ENCODE results near the gene SAP30L.
A peak's percentile ranks its signal among the peaks of the same experiment; 100 is the strongest.

SAP30L gene

DNA sequence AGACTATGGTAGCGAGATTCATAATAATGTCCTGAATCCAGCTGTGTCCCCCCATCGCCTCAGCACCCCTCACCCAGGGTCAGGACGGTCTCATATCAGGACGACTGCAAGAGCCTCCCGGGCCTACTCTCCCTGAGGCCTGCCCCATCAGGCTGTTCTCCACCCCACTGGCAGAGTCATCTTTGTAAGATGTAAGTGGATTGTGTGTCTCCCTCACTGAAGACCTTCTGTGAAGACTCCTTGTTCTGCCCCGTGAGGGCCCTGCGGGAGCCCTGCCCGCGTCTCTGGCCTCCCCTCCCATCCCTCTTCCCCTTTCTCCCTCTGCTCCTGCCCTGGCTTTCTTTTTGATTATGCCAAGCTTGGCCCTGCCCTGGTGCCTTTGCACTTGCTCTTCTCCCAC is 43.9 kb upstream of the SAP30L start:
- H3K4me3 ChIP-seq (ENCODE audit: low read length), result no peak overlapping the region
- no peaks in the 10 kb centered on the region for H3K79me1 ChIP-seq (ENCODE audit: low read length)
- H2AK5ac ChIP-seq (ENCODE audit: low read length), result no peak overlapping the region
- DNase-seq, result no peak
- WGBS (ENCODE audit: extremely low coverage, insufficient coverage, low lambda C conversion rate), result no CpG with 5 or more reads among the region's 9 CpGs
- no peak overlapping the region for H3K9ac ChIP-seq (ENCODE audit: low read length)
- H3K23ac ChIP-seq (ENCODE audit: low read length), result no peak overlapping the region
- H4K5ac ChIP-seq (ENCODE audit: low read length), result no peak overlapping the region
- H3K27ac ChIP-seq (ENCODE audit: low read depth, low read length), result no peak overlapping the region
- H3K4me1 ChIP-seq (ENCODE audit: control insufficient read depth, low read depth, low read length), result no peaks in the 10 kb centered on the region
- no peak overlapping the region for H4K8ac ChIP-seq (ENCODE audit: low read depth, low read length)
- no peak overlapping the region for H2BK5ac ChIP-seq (ENCODE audit: low read length)
- H3K18ac ChIP-seq (ENCODE audit: low read length), result no peak overlapping the region
- H3K79me2 ChIP-seq (ENCODE audit: control insufficient read depth, insufficient read depth, low read length), result no peaks in the 10 kb centered on the region
- H3K36me3 ChIP-seq (ENCODE audit: control insufficient read depth, insufficient read depth, low read length), result no peaks in the 10 kb centered on the region
- no peak overlapping the region for H3K4ac ChIP-seq (ENCODE audit: low read depth, low read length)
- H2BK15ac ChIP-seq (replicated peaks; ENCODE audit: low read depth), result no peak overlapping the region
- no peak overlapping the region for H3K56ac ChIP-seq (ENCODE audit: low read length)
- no peak overlapping the region for H3K4me2 ChIP-seq (ENCODE audit: low read length)
- no peaks in the 10 kb centered on the region for H3K27me3 ChIP-seq (ENCODE audit: insufficient read depth, low read length, poor library complexity)
- H2BK120ac ChIP-seq (ENCODE audit: low read depth, low read length), result no peak overlapping the region

DNA sequence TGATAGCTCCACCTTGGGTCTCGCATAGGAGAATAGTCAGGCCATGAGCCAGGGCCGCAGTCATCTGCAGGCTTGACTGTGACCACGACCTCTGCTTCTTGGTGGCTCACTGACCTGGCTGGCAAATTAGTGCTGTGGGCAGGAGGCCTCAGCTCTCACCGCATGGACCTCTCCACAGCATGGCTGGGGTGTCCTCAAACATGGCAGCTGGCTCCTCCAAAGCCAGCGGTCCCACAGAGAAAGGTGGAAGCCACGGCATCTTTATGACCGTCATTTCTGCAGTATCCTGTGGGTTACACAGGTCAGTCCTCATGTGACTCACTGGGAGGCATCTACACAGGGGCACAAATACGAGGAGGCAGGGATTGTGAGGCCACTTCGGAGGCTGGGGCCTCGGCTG is 43.2 kb upstream of the SAP30L start:
- Histone ChIP-seq H3K27ac (ENCODE audit: low read depth, low read length) (no peak overlapping the region), H2BK15ac (replicated peaks; ENCODE audit: low read depth) (no peak overlapping the region), H3K9ac (ENCODE audit: low read length) (no peak overlapping the region), H2AK5ac (ENCODE audit: low read length) (no peak overlapping the region), H3K4me2 (ENCODE audit: low read length) (no peak overlapping the region), H3K4me3 (ENCODE audit: low read length) (no peak overlapping the region), H4K5ac (ENCODE audit: low read length) (no peak overlapping the region), H3K79me2 (ENCODE audit: control insufficient read depth, insufficient read depth, low read length) (no peaks in the 10 kb centered on the region), H3K27me3 (ENCODE audit: insufficient read depth, low read length, poor library complexity) (no peaks in the 10 kb centered on the region), H3K4me1 (ENCODE audit: control insufficient read depth, low read depth, low read length) (no peaks in the 10 kb centered on the region), H2BK120ac (ENCODE audit: low read depth, low read length) (no peak overlapping the region), H3K79me1 (ENCODE audit: low read length) (no peaks in the 10 kb centered on the region), H3K18ac (ENCODE audit: low read length) (no peak overlapping the region), H2BK5ac (ENCODE audit: low read length) (no peak overlapping the region), H3K23ac (ENCODE audit: low read length) (no peak overlapping the region), H4K8ac (ENCODE audit: low read depth, low read length) (no peak overlapping the region), H3K36me3 (ENCODE audit: control insufficient read depth, insufficient read depth, low read length) (no peaks in the 10 kb centered on the region), H3K4ac (ENCODE audit: low read depth, low read length) (no peak overlapping the region), H3K56ac (ENCODE audit: low read length) (no peak overlapping the region)
- WGBS (ENCODE audit: extremely low coverage, insufficient coverage, low lambda C conversion rate), result no CpG with 5 or more reads among the region's 10 CpGs
- no peak for DNase-seq

DNA sequence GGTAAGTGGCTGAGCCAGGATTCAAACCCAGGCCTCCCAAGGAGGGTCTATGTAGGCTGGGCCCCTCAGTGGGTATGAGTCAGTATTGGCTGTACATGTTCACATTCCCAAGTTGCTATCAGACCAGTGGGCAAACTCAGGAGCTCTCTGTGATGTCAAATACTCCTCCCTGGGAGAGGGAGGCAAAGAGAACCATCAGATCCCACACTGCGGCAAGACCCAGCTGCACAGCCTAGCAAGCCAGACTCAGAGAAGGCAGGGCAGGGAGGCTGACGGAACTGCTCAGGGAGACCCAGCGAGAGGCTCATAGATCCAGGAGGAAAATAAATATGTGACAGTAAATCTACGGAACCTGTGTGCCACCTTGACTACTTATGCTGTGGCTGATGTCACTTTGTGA is 42.6 kb upstream of the SAP30L start:
- Histone ChIP-seq H2BK15ac (replicated peaks; ENCODE audit: low read depth) (no peak overlapping the region), H3K56ac (ENCODE audit: low read length) (no peak overlapping the region), H3K79me2 (ENCODE audit: control insufficient read depth, insufficient read depth, low read length) (no peaks in the 10 kb centered on the region), H3K79me1 (ENCODE audit: low read length) (no peaks in the 10 kb centered on the region), H3K36me3 (ENCODE audit: control insufficient read depth, insufficient read depth, low read length) (no peaks in the 10 kb centered on the region), H4K5ac (ENCODE audit: low read length) (no peak overlapping the region), H3K27ac (ENCODE audit: low read depth, low read length) (no peak overlapping the region), H4K8ac (ENCODE audit: low read depth, low read length) (no peak overlapping the region), H3K4me1 (ENCODE audit: control insufficient read depth, low read depth, low read length) (peaks cover under 1% of the 10 kb centered on the region), H3K4ac (ENCODE audit: low read depth, low read length) (no peak overlapping the region), H2AK5ac (ENCODE audit: low read length) (no peak overlapping the region), H3K4me3 (ENCODE audit: low read length) (no peak overlapping the region), H3K9ac (ENCODE audit: low read length) (no peak overlapping the region), H3K4me2 (ENCODE audit: low read length) (no peak overlapping the region), H3K27me3 (ENCODE audit: insufficient read depth, low read length, poor library complexity) (no peaks in the 10 kb centered on the region), H2BK120ac (ENCODE audit: low read depth, low read length) (no peak overlapping the region), H3K23ac (ENCODE audit: low read length) (no peak overlapping the region), H3K18ac (ENCODE audit: low read length) (no peak overlapping the region), H2BK5ac (ENCODE audit: low read length) (no peak overlapping the region)
- WGBS (ENCODE audit: extremely low coverage, insufficient coverage, low lambda C conversion rate), result no CpG with 5 or more reads among the region's 4 CpGs
- no peak for DNase-seq

DNA sequence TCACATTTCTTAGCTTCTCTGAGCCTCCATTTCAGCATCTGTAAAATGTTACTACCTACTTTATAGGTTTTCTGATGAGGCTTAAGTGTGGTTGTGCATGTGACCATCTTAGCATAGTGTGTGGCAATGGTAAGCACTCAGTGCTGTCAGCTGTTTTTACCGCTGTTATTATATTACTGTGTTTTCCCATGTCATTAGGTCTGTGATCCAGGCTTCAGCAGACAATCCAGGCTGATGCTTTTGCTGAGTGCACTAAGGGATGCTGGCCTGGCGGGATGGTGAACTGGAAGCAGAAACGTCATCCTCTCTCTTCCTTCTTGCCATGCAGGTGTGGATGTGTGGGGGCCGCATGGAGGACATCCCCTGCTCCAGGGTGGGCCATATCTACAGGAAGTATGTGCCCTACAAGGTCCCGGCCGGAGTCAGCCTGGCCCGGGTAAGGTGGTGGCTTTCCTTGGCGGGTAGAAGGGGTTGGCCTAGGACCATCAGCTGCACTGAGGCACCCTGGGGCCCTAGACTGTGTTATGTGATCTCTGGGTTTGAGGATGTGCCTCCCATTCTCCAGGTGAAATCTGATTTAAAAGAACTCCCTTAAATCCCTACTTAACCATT is 41.9 kb upstream of the SAP30L start:
- Histone ChIP-seq H3K4me3 (ENCODE audit: low read length) (no peak overlapping the region), H3K36me3 (ENCODE audit: control insufficient read depth, insufficient read depth, low read length) (no peaks in the 10 kb centered on the region), H3K27ac (ENCODE audit: low read depth, low read length) (no peak overlapping the region), H3K4ac (ENCODE audit: low read depth, low read length) (no peak overlapping the region), H3K56ac (ENCODE audit: low read length) (no peak overlapping the region), H4K8ac (ENCODE audit: low read depth, low read length) (no peak overlapping the region), H3K4me2 (ENCODE audit: low read length) (no peak overlapping the region), H3K23ac (ENCODE audit: low read length) (no peak overlapping the region), H3K4me1 (ENCODE audit: control insufficient read depth, low read depth, low read length) (peaks cover 6% of the 10 kb centered on the region), H2BK5ac (ENCODE audit: low read length) (no peak overlapping the region), H3K79me2 (ENCODE audit: control insufficient read depth, insufficient read depth, low read length) (no peaks in the 10 kb centered on the region), H2BK15ac (replicated peaks; ENCODE audit: low read depth) (no peak overlapping the region), H3K79me1 (ENCODE audit: low read length) (no peaks in the 10 kb centered on the region), H2BK120ac (ENCODE audit: low read depth, low read length) (no peak overlapping the region), H4K5ac (ENCODE audit: low read length) (no peak overlapping the region), H3K18ac (ENCODE audit: low read length) (no peak overlapping the region), H3K9ac (ENCODE audit: low read length) (no peak overlapping the region), H2AK5ac (ENCODE audit: low read length) (no peak overlapping the region), H3K27me3 (ENCODE audit: insufficient read depth, low read length, poor library complexity) (no peaks in the 10 kb centered on the region)
- no CpG with 5 or more reads among the region's 8 CpGs for WGBS (ENCODE audit: extremely low coverage, insufficient coverage, low lambda C conversion rate)
- no peak for DNase-seq

DNA sequence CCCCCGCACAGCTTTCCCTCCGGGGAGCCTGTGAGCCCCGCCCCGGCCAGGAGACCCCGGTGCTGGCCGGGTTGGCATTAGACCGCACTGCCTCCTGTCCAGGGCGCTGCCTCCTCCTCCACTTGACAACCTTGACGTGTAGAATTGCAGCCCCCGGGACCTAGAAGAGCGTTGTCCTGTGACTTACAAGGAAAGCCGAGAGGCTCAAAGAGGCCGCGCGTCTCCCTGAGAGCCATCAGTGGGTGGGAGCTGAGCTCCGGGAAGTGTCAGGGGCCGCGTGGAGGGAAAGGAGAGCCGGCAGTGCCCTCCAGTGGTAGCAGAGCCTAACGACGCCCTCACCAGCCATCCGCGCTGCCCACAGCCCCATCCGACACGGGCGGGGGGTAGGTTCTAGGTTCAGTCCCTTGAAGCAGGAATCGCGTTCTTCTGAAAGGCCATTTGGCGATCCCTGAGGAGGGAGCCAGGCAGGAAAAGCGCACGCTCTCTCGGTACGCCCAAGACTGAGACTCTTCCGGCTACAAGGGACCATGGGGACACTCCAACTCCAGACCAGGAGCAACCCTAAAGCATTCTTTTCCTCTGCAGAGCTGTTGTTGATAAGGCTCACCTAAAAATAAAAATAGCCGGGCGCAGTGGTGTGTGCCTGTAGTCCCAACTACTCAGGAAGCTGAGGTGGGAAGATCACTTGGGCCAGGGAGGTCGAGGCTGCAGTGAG is 40.6 kb upstream of the SAP30L start:
- Histone ChIP-seq H3K36me3 (ENCODE audit: control insufficient read depth, insufficient read depth, low read length) (no peaks in the 10 kb centered on the region), H3K27ac (ENCODE audit: low read depth, low read length) (no peak overlapping the region), H3K4ac (ENCODE audit: low read depth, low read length) (peak overlapping the region; percentile 82), H2AK5ac (ENCODE audit: low read length) (no peak overlapping the region), H3K56ac (ENCODE audit: low read length) (peak overlapping the region; percentile 81), H3K27me3 (ENCODE audit: insufficient read depth, low read length, poor library complexity) (no peaks in the 10 kb centered on the region), H2BK120ac (ENCODE audit: low read depth, low read length) (no peak overlapping the region), H3K4me2 (ENCODE audit: low read length) (peak overlapping the region; percentile 63), H4K5ac (ENCODE audit: low read length) (no peak overlapping the region), H3K79me1 (ENCODE audit: low read length) (no peaks in the 10 kb centered on the region), H3K23ac (ENCODE audit: low read length) (peak overlapping the region; percentile 53), H3K18ac (ENCODE audit: low read length) (peak overlapping the region; percentile 82), H3K79me2 (ENCODE audit: control insufficient read depth, insufficient read depth, low read length) (no peaks in the 10 kb centered on the region), H4K8ac (ENCODE audit: low read depth, low read length) (no peak overlapping the region), H3K9ac (ENCODE audit: low read length) (peak overlapping the region; percentile 60), H3K4me3 (ENCODE audit: low read length) (no peak overlapping the region), H3K4me1 (ENCODE audit: control insufficient read depth, low read depth, low read length) (peaks cover 6% of the 10 kb centered on the region), H2BK5ac (ENCODE audit: low read length) (no peak overlapping the region), H2BK15ac (replicated peaks; ENCODE audit: low read depth) (no peak overlapping the region)
- whole genome bisulfite sequencing (ENCODE audit: extremely low coverage, insufficient coverage, low lambda C conversion rate), result no CpG with 5 or more reads among the region's 37 CpGs
- DNase-seq, result peak; percentile 89

DNA sequence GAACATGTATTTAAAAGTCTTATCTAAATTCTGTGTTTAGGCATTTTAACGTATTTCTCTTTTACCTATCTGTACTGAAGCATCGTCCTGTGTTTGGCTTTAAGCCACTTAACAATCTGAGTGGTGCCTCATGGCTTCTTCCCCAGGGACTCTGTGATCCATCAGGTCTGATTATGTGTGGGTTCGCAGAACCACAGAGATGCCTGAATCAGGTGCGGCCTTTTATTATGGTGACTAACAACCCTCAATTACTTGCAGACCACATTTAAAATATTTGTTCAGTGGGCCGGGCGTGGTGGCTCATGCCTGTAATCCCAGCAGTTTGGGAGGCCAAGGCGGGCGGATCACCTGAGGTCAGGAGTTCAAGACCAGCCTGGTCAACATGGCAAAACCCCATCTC is 39.6 kb upstream of the SAP30L start:
- Histone ChIP-seq H3K79me1 (ENCODE audit: low read length) (no peaks in the 10 kb centered on the region), H3K79me2 (ENCODE audit: control insufficient read depth, insufficient read depth, low read length) (no peaks in the 10 kb centered on the region), H3K56ac (ENCODE audit: low read length) (no peak overlapping the region), H3K18ac (ENCODE audit: low read length) (no peak overlapping the region), H3K27me3 (ENCODE audit: insufficient read depth, low read length, poor library complexity) (no peaks in the 10 kb centered on the region), H4K5ac (ENCODE audit: low read length) (no peak overlapping the region), H3K4ac (ENCODE audit: low read depth, low read length) (no peak overlapping the region), H2BK120ac (ENCODE audit: low read depth, low read length) (no peak overlapping the region), H3K23ac (ENCODE audit: low read length) (no peak overlapping the region), H2BK15ac (replicated peaks; ENCODE audit: low read depth) (no peak overlapping the region), H3K36me3 (ENCODE audit: control insufficient read depth, insufficient read depth, low read length) (no peaks in the 10 kb centered on the region), H3K4me1 (ENCODE audit: control insufficient read depth, low read depth, low read length) (peaks cover 6% of the 10 kb centered on the region), H4K8ac (ENCODE audit: low read depth, low read length) (no peak overlapping the region), H2BK5ac (ENCODE audit: low read length) (no peak overlapping the region), H2AK5ac (ENCODE audit: low read length) (no peak overlapping the region), H3K4me2 (ENCODE audit: low read length) (no peak overlapping the region), H3K9ac (ENCODE audit: low read length) (no peak overlapping the region), H3K4me3 (ENCODE audit: low read length) (no peak overlapping the region), H3K27ac (ENCODE audit: low read depth, low read length) (no peak overlapping the region)
- no peak for DNase-seq
- no CpG with 5 or more reads among the region's 8 CpGs for WGBS (ENCODE audit: extremely low coverage, insufficient coverage, low lambda C conversion rate)
